ENCODE measurements around the gene MASP2. TPM values are rescaled to one million over a fixed set of nuclear protein-coding genes. Genes with fewer than 3 reads are reported as not detected.
"Not testable (repeated sequence)": the region's sequence is repeated elsewhere in the genome, so short reads cannot be mapped to it uniquely, and the experiment has no call there.

Gene MASP2
- total RNA-seq, 2 donors from 2014 or later, result not detected

DNA sequence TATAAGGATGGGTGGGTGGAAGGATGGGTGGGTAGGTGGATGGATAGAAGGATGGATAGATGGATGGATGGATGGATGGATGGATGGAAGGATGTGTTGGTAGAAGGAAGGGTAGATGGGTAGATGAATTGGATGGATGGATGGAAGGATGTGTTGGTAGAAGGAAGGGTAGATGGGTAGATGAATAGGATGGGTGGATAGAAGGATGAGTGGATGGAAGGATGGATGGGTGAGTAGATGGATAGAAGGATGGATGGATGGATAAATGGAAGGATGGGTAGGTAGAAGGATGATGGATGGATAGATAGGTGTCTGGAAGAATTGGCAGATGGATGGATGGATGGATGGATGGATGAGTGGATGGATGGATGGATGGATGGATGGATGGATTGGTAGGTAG, 6.0 kb downstream of the MASP2 start:
- Histone ChIP-seq H3K36me3 (no peaks in the 10 kb centered on the region), H3K9me3 (no peaks in the 10 kb centered on the region), H3K27ac (no peak overlapping the region), H3K4me1 (replicated peaks) (no peaks in the 10 kb centered on the region), H3K27me3 (replicated peaks; ENCODE audit: insufficient read depth) (no peaks in the 10 kb centered on the region), H3K4me3 (no peak overlapping the region)
- no peak for TF ChIP-seq POLR2A (IDR thresholded peaks at IDR 0.05)
- TF ChIP-seq POLR2AphosphoS5 (IDR thresholded peaks at IDR 0.05), result no peak
- TF ChIP-seq, protein P1, sequence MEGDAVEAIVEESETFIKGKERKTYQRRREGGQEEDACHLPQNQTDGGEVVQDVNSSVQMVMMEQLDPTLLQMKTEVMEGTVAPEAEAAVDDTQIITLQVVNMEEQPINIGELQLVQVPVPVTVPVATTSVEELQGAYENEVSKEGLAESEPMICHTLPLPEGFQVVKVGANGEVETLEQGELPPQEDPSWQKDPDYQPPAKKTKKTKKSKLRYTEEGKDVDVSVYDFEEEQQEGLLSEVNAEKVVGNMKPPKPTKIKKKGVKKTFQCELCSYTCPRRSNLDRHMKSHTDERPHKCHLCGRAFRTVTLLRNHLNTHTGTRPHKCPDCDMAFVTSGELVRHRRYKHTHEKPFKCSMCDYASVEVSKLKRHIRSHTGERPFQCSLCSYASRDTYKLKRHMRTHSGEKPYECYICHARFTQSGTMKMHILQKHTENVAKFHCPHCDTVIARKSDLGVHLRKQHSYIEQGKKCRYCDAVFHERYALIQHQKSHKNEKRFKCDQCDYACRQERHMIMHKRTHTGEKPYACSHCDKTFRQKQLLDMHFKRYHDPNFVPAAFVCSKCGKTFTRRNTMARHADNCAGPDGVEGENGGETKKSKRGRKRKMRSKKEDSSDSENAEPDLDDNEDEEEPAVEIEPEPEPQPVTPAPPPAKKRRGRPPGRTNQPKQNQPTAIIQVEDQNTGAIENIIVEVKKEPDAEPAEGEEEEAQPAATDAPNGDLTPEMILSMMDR (IDR thresholded peaks at IDR 0.05), result no peak
- intact Hi-C loops (cut with DNase I), result no loop called here
- DNase-seq (ENCODE audit: low spot score), result no peak

DNA sequence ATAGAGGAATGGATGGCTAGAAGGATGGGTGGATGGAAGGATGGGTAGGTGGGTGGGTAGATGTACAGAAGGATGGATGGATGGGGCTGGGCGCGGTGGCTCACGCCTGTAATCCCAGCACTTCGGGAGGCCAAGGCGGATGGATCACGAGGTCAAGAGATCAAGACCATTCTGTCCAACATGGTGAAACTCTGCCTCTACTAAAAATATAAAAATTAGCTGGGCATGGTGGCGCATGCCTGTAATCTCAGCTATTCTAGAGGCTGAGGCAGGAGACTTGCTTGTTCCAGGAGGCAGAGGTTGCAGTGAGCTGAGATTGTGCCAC, 7.0 kb downstream of the MASP2 start:
- 92% methylated on average over 7 of the region's 7 CpGs for WGBS
- H3K9me3 ChIP-seq; H3K4me1 ChIP-seq (replicated peaks); H3K4me3 ChIP-seq; H3K36me3 ChIP-seq; H3K27me3 ChIP-seq (replicated peaks; ENCODE audit: insufficient read depth); H3K27ac ChIP-seq; DNase-seq (ENCODE audit: low spot score); intact Hi-C loops (cut with DNase I): not testable (repeated sequence)

DNA sequence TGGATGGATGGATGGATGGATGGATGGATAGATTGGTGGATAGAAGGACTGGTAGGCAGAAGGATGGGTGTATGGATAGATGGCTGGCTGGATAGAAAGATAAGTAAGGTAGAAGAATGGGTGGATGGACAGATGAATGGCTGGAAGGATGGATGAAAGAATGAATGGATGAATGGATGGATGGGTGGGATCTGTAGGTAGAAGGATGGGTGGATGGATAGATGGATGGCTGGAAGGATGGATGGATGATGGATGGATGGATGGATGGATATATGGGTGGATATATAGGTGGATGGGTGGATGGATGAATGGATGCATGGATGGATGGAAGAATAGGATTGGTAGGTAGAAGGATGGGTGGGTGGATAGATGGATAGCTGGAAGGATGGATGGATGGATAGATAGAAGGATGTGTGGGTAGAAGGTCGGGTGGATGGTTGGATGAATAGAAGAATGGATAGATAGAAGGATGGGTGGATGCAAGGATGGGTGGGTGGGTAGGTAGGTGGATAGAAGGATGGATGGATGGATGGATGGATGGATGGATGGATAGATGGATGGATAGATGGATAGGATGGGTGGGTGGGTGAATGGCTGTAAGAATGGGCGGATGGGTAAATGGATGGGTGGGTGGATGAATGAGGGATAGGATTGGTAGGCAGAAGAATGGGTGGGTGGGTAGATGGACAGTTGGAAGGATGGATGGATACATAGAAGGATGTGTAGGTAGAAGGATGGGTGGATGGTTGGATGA, 7.5 kb downstream of the MASP2 start:
- H3K4me1 ChIP-seq (replicated peaks), result no peaks in the 10 kb centered on the region
- no peak for DNase-seq (ENCODE audit: low spot score)
- no peaks in the 10 kb centered on the region for H3K27me3 ChIP-seq (replicated peaks; ENCODE audit: insufficient read depth)
- TF ChIP-seq POLR2A (IDR thresholded peaks at IDR 0.05) (no peak), POLR2AphosphoS5 (IDR thresholded peaks at IDR 0.05) (no peak)
- TF ChIP-seq, protein P1 (IDR thresholded peaks at IDR 0.05), result no peak
- no peaks in the 10 kb centered on the region for H3K9me3 ChIP-seq
- no peak overlapping the region for H3K4me3 ChIP-seq
- intact Hi-C loops (cut with DNase I), result loop anchor here (2.0 to 10.0 kb wide), 2 partner anchors 205 to 603 kb away; no protein-coding TSS in a partner anchor
- H3K36me3 ChIP-seq, result no peaks in the 10 kb centered on the region
- no peak overlapping the region for H3K27ac ChIP-seq
- 76% methylated on average over 2 of the region's 2 CpGs for WGBS

DNA sequence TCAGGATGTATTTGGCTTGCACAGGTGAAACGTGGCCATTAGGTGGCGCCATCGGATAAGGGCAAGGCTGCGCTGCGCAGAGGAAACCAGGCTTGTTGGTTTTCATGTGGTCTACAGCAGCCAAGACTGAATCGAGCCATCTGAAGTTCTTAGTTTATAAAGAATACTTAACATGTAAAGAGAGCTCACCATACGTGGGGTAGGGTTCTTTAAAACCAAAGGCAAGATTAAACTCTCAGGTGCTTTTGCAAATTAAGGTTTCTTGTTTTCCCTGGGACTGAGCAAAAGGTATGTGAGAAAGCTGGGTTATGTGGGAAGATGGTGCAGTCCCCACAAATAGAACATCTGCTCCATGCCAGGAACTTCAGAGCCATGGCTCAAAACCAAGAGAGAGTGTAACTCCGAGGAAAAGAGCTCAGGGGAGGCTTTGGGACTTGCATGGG, 9.3 kb downstream of the MASP2 start:
- Histone ChIP-seq H3K9me3 (no peaks in the 10 kb centered on the region), H3K27me3 (replicated peaks; ENCODE audit: insufficient read depth) (no peaks in the 10 kb centered on the region), H3K27ac (no peak overlapping the region), H3K4me1 (replicated peaks) (no peaks in the 10 kb centered on the region), H3K36me3 (no peaks in the 10 kb centered on the region), H3K4me3 (no peak overlapping the region)
- DNase-seq (ENCODE audit: low spot score), result peak; percentile 85
- TF ChIP-seq, protein P1 (IDR thresholded peaks at IDR 0.05), result peak; percentile 77 to 96 (median 92)
- TF ChIP-seq POLR2AphosphoS5 (IDR thresholded peaks at IDR 0.05) (peak; percentile 70), POLR2A (IDR thresholded peaks at IDR 0.05) (no peak)
- 0% methylated on average over 8 of the region's 8 CpGs for WGBS
- intact Hi-C loops (cut with DNase I), result loop anchor here (2.0 to 10.0 kb wide), 2 partner anchors 207 to 605 kb away; no protein-coding TSS in a partner anchor

DNA sequence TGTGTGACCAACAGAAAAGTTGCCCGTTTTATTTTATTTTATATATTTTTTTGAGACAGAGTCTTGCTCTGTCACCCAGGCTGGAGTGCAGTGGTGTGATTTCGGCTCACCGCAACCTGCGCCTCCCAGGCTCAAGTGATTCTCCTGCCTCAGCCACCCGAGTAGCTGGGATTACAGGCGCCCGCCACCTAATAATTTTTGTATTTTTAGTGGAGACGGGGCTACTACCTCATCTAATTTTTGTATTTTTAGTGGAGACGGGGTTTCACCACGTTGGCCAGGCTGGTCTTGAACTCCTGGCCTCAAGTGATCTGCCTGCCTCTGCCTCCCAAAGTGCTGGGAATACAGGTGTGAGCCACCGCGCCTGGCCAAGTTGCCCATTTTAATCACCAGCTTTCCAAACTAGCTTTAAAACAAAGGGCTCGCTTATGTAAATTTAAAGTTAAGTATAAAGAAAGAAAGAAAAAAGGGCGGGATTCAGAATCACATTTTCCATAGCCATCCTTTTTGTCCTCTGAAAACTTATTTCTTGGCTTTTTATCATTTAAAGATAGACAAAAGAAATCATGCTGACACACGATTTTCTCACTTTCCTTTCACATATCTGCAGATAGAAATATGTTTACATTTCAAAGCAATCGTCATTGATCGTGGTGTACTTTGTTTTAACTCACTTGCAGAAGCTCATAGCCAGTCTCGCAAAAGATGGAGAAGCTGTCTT, 9.9 kb downstream of the MASP2 start:
- not testable (repeated sequence) for H3K4me3 ChIP-seq; DNase-seq (ENCODE audit: low spot score); H3K9me3 ChIP-seq; H3K27ac ChIP-seq; H3K27me3 ChIP-seq (replicated peaks; ENCODE audit: insufficient read depth); H3K4me1 ChIP-seq (replicated peaks); H3K36me3 ChIP-seq
- intact Hi-C loops (cut with DNase I), result loop anchor here (10.0 kb wide), 1 partner anchor 208 kb away; no protein-coding TSS in a partner anchor
- WGBS, result 60% methylated on average over 18 of the region's 18 CpGs
